NCI-H2029 (cell line): ENCODE measurements around the gene CCNF.
"Not testable (repeated sequence)": the region's sequence is repeated elsewhere in the genome, so short reads cannot be mapped to it uniquely, and the experiment has no call there.

ENCODE experiments used
- DNase-seq: peaks from one replicate; lab custom pipeline; 2025; lab: John Stamatoyannopoulos, UW

Gene CCNF

GRCh38 chr16:2427526-2427925 is 1.7 kb upstream of the CCNF start:
- DNase-seq, result no peak

GRCh38 chr16:2428051-2428783 is 1.0 kb upstream of the CCNF start:
- DNase-seq, result no peak

- no peak for DNase-seq
These were observed 538 bp upstream of the CCNF start for GRCh38 chr16:2428784-2429033.

- no peak for DNase-seq
These were observed 770 bp downstream of the CCNF start for GRCh38 chr16:2429771-2430663.

GRCh38 chr16:2432286-2432685 is 3.0 kb downstream of the CCNF start:
- no peak for DNase-seq

- DNase-seq, result no peak
These were observed 3.7 kb downstream of the CCNF start for GRCh38 chr16:2432801-2433505.

GRCh38 chr16:2435236-2435635 is 6.0 kb downstream of the CCNF start:
- DNase-seq, result not testable (repeated sequence)

- no peak for DNase-seq
These were observed 6.9 kb downstream of the CCNF start for GRCh38 chr16:2436110-2436509.

- DNase-seq, result no peak
These were observed 8.0 kb downstream of the CCNF start for GRCh38 chr16:2437032-2437790.

GRCh38 chr16:2438121-2438520 is 8.9 kb downstream of the CCNF start:
- DNase-seq, result no peak

GRCh38 chr16:2439598-2439997 is 10.4 kb downstream of the CCNF start:
- DNase-seq, result no peak

GRCh38 chr16:2441143-2441804 is 12.0 kb downstream of the CCNF start:
- not testable (repeated sequence) for DNase-seq

- DNase-seq, result peak; percentile 83
These were observed 14.3 kb downstream of the CCNF start for GRCh38 chr16:2443555-2443954.

GRCh38 chr16:2447920-2448583 is 18.8 kb downstream of the CCNF start:
- DNase-seq, result no peak

- DNase-seq, result no peak
These were observed 19.9 kb downstream of the CCNF start for GRCh38 chr16:2449118-2449517.

GRCh38 chr16:2450535-2450934 is 21.3 kb downstream of the CCNF start:
- DNase-seq, result no peak

- no peak for DNase-seq
These were observed 21.7 kb downstream of the CCNF start for GRCh38 chr16:2450975-2451381.

GRCh38 chr16:2451851-2452320 is 22.6 kb downstream of the CCNF start:
- DNase-seq, result no peak

- DNase-seq, result no peak
These were observed 23.4 kb downstream of the CCNF start for GRCh38 chr16:2452650-2453049.

- DNase-seq, result no peak
These were observed 26.0 kb downstream of the CCNF start for GRCh38 chr16:2455081-2455845.
